PC-9 (cell line): ENCODE measurements around the gene GYG1.

Source experiments
- CTCF ChIP-seq: fragments of 200-600 bp; sonication (generic); conservative IDR thresholded peaks from 2 replicates; pipeline ENCODE4 v1.6.1; 2017; ENCODE audit warnings: mixed run types, antibody characterized with exemption, mild to moderate bottlenecking, moderate library complexity
- EZH2 ChIP-seq: fragments of 200-600 bp; sonication (generic); IDR thresholded peaks from 2 replicates; pipeline ENCODE4 v1.8.0; 2017; ENCODE audit warnings: antibody characterized with exemption, low read depth

GRCh38 chr3:149067883-149068282, 76.5 kb downstream of the GYG1 start:
- TF ChIP-seq CTCF (no peak), EZH2 (no peak)
